CD4-positive, alpha-beta T cell (primary cell): ENCODE results near the gene FAM236A. TPM values are rescaled to one million over a fixed set of nuclear protein-coding genes. Genes with fewer than 3 reads are reported as not detected.
"Not testable (repeated sequence)": the region's sequence is repeated elsewhere in the genome, so short reads cannot be mapped to it uniquely, and the experiment has no call there.

ENCODE experiments used
- ATAC-seq: fragments of 200-7000 bp; cut with Tn5 transposase; one replicate; pipeline ENCODE4 v1.10.0; 2022; ENCODE audit warnings: mild to moderate bottlenecking; ENCODE audit not compliant: poor library complexity
- CTCF ChIA-PET: fragments of 350-600 bp; sonication (Branson Sonifier 250); formaldehyde crosslinking; loops from one replicate; lab custom pipeline; 2021; ENCODE audit warnings: antibody characterized with exemption, inconsistent platforms; lab: Charles Lee
- POLR2A ChIA-PET: fragments of 350-600 bp; sonication (Branson Sonifier 250); formaldehyde crosslinking; loops from one replicate; lab custom pipeline; 2021; ENCODE audit warnings: antibody characterized with exemption, inconsistent platforms; lab: Charles Lee
- DNase-seq, 14 experiments: peaks; one replicate each; pipeline ENCODE4 v3.0.0-alpha.2; 2013 to 2020; ENCODE audit warnings: mixed read lengths in 2 of 14
- H3K27ac ChIP-seq, 2 donors: one replicate each; pipeline versions ENCODE4 v1.5.1 to v1.7.0; 2013; ENCODE audit warnings: low read length in 2 of 2, low read depth in 1 of 2, mild to moderate bottlenecking in 1 of 2
- H3K27me3 ChIP-seq, 2 experiments: 1 replicate in 1 of 2; 2 replicates in 1 of 2; pipeline versions ENCODE4 v1.6.1 to v1.7.0; 2013; ENCODE audit warnings: low read length in 2 of 2, control low read depth in 1 of 2, mild to moderate bottlenecking in 1 of 2, moderate library complexity in 1 of 2; ENCODE audit not compliant: insufficient read depth in 2 of 2, control insufficient read depth in 1 of 2
- H3K36me3 ChIP-seq: one replicate; pipeline ENCODE4 v1.6.1; 2013; ENCODE audit warnings: low read length, control low read depth; ENCODE audit not compliant: insufficient read depth
- H3K4me1 ChIP-seq: one replicate; pipeline ENCODE4 v1.6.1; 2013; ENCODE audit warnings: low read length, control low read depth; ENCODE audit not compliant: insufficient read depth
- H3K4me3 ChIP-seq: one replicate; pipeline ENCODE4 v1.5.1; 2013; ENCODE audit warnings: mild to moderate bottlenecking, low read length, moderate library complexity
- H3K9me3 ChIP-seq, 2 experiments: 1 replicate in 1 of 2; 2 replicates in 1 of 2; pipeline versions ENCODE4 v1.6.1 to v1.7.0; 2013; ENCODE audit warnings: low read length in 2 of 2, mild to moderate bottlenecking in 2 of 2, control low read depth in 1 of 2, moderate library complexity in 1 of 2; ENCODE audit not compliant: control insufficient read depth in 1 of 2, insufficient read depth in 1 of 2
- H3K27ac Mint-ChIP-seq: one replicate; pipeline ENCODE4 v1.8.0; 2020; ENCODE audit warnings: mixed read lengths
- H3K27me3 Mint-ChIP-seq: one replicate; pipeline ENCODE4 v1.8.0; 2021; ENCODE audit warnings: mixed read lengths
- H3K36me3 Mint-ChIP-seq: one replicate; pipeline ENCODE4 v1.8.0; 2021; ENCODE audit warnings: low read depth, mixed read lengths
- H3K4me1 Mint-ChIP-seq: one replicate; pipeline ENCODE4 v1.8.0; 2021; ENCODE audit warnings: low read depth, mixed read lengths
- H3K4me3 Mint-ChIP-seq: one replicate; pipeline ENCODE4 v1.8.0; 2020; ENCODE audit warnings: mild to moderate bottlenecking, mixed read lengths
- H3K9me3 Mint-ChIP-seq: one replicate; pipeline ENCODE4 v1.8.0; 2020; ENCODE audit warnings: mixed read lengths
- intact Hi-C, 2 experiments: fragments of 100-400 bp; cut with DNase I in 1 of 2; cut with micrococcal nuclease in 1 of 2; formaldehyde crosslinking; loops; one replicate each; pipeline versions ENCODE4 v1.15.1 to v1.9.0; 2023 to 2025; cut with DNase I, micrococcal nuclease
- polyA plus RNA-seq, 2 donors: library from polyadenylated mRNA; unstranded; fragments of 120-200 nt; gene quantifications; one replicate each; pipeline ENCODE4 v1.2.1, GENCODE V29; 2013
- total RNA-seq, 174 experiments: library from RNA in 2 of 174; stranded (reverse) in 2 of 174; gene quantifications; one replicate each; pipeline ENCODE4 v1.2.3 and lab custom pipeline; 2021 to 2026

Gene FAM236A
- total RNA-seq (not detected), total RNA-seq (lab: John Stamatoyannopoulos, UW) (0 to 0.06 (median 0) reads per million in 172 experiments)
- not detected for polyA plus RNA-seq (2013, experiment 1 of 2)
- not detected for polyA plus RNA-seq (2013, experiment 2 of 2)

- H3K27me3 Mint-ChIP-seq, DNase-seq, H3K4me1 Mint-ChIP-seq, CTCF ChIA-PET, ATAC-seq, intact Hi-C loops, H3K27ac ChIP-seq, H3K36me3 ChIP-seq, H3K27me3 ChIP-seq, POLR2A ChIA-PET, H3K9me3 ChIP-seq, H3K27ac Mint-ChIP-seq, H3K4me3 Mint-ChIP-seq, H3K9me3 Mint-ChIP-seq, H3K36me3 Mint-ChIP-seq, H3K4me3 ChIP-seq, H3K4me1 ChIP-seq: not testable (repeated sequence)
Measured at GRCh38 chrX:72937906-72938305, at the start of gene FAM236A. TSS of gene FAM236A (plus strand) at chrX:72938206. CDS start at chrX:72938263, 57 bp downstream.

DNA sequence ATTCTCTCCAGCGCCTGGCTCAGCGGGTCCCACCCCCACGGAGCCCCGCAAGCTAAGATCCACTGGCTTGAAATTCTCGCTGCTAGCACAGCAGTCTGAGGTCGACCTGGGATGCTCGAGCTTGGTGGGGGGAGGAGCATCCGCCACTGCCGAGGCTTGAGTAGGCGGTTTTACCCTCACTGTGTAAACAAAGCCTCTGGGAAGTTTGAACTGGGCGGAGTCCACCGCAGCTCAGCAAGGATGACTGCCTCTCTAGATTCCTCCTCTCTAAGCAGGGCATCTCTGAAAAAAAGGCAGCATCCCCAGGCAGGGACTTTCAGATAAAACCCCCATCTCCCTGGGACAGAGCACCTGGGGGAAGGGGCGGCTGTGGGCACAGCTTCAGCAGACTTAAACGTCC, 48.3 kb upstream of the FAM236A start:
- H3K36me3 ChIP-seq, H3K4me3 ChIP-seq, DNase-seq, CTCF ChIA-PET, H3K36me3 Mint-ChIP-seq, intact Hi-C loops, H3K4me1 Mint-ChIP-seq, H3K4me1 ChIP-seq, H3K9me3 ChIP-seq, H3K27ac ChIP-seq, H3K27me3 ChIP-seq, POLR2A ChIA-PET, H3K27me3 Mint-ChIP-seq, ATAC-seq, H3K4me3 Mint-ChIP-seq, H3K27ac Mint-ChIP-seq, H3K9me3 Mint-ChIP-seq: not testable (repeated sequence)

DNA sequence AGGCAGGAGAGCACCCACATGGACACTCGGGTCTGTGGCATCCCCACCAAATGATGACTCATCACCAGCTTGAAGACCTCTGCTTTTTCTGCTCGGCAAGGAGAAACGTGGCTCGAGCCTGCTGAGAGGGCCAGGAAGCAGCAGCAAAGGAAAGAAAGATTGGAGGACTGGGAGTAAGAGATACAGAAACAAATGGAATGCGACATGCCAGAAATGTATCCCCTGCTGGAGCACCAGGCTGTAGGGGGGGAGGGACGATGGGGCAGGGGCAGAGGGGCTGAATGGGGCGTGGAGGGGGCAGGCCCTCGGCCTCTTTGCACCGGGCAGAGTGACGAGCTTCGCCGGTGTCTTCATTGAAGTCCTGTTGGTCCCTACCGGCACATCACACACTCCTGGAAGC, 25.7 kb upstream of the FAM236A start, which contains the start of gene FAM236C:
Gene FAM236C (plus strand): TSS at position 301 of the 400 bp plus-strand sequence. CDS start 100 bp downstream, outside the sequence.
- H3K9me3 ChIP-seq, H3K4me3 ChIP-seq, ATAC-seq, H3K9me3 Mint-ChIP-seq, intact Hi-C loops, H3K27ac Mint-ChIP-seq, CTCF ChIA-PET, DNase-seq, H3K27me3 ChIP-seq, H3K27ac ChIP-seq, POLR2A ChIA-PET, H3K4me1 Mint-ChIP-seq, H3K36me3 ChIP-seq, H3K36me3 Mint-ChIP-seq, H3K4me3 Mint-ChIP-seq, H3K27me3 Mint-ChIP-seq, H3K4me1 ChIP-seq: not testable (repeated sequence)

DNA sequence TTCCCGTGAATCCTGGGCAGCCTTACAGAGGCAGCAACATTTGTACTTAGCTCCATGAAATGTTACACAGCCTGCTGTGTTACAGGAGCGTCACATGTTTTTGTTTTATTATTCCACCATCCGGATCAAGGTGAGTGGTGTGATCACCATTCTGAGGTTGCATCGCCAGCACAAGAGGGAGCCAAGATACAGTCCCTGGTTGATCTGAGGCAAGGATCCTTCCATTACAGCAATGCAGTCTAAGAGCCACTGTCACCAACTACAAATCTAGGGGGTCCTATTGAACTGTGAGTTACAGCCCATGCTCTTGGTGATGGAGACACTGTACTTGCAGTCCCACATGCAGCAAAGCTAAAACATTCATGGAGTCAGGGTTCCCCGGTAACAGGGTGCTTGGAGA, 21.9 kb upstream of the FAM236A start:
- intact Hi-C loops, H3K4me1 ChIP-seq, H3K4me1 Mint-ChIP-seq, H3K27me3 Mint-ChIP-seq, H3K27me3 ChIP-seq, H3K36me3 ChIP-seq, H3K4me3 ChIP-seq, H3K9me3 ChIP-seq, H3K4me3 Mint-ChIP-seq, DNase-seq, H3K27ac ChIP-seq, H3K36me3 Mint-ChIP-seq, ATAC-seq, POLR2A ChIA-PET, H3K27ac Mint-ChIP-seq, H3K9me3 Mint-ChIP-seq, CTCF ChIA-PET: not testable (repeated sequence)

DNA sequence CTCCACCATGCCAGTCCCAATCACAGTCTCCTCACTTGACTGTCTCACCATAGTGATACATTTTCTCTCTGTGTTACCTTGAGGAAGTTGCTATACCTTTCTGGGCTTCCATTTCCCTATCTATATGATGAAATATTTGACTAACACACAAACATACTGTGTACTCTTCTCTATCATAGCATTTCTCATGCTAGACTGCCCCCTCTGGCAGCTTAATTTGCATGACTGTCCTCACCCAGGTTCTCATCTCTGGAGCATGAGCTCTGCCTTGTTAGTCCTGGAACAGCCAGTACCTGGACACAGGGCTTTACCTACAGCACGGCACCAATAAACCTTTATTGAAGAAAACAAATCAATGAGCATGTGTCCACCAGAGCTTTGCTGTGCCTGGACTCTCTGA, 5.7 kb upstream of the FAM236A start:
- intact Hi-C loops, ATAC-seq, H3K9me3 Mint-ChIP-seq: not testable (repeated sequence)

DNA sequence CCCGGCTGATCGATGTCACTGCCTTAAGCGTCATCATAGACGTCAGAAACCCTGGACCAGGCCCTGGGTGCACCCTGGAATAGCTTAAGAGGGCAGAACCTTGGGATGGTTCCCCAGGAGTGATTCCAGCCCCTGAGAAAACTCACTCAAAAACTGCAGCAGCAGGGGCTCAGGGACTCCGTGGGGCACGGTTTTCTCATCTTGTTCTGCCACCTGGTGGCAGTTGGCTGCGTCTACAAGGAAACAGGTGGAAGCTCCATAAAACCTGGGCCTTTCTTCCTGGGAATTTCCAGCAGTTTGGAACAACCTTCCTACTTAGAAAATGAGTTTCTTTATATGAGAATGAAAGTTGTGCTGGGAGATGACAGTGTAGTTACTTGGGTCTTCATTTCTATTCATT, 1.6 kb upstream of the FAM236A start:
- H3K4me3 Mint-ChIP-seq, ATAC-seq, CTCF ChIA-PET, H3K9me3 ChIP-seq, H3K36me3 ChIP-seq, H3K4me1 ChIP-seq, H3K27me3 ChIP-seq, H3K27ac ChIP-seq, H3K27me3 Mint-ChIP-seq, H3K27ac Mint-ChIP-seq, DNase-seq, H3K36me3 Mint-ChIP-seq, H3K9me3 Mint-ChIP-seq, intact Hi-C loops, POLR2A ChIA-PET, H3K4me1 Mint-ChIP-seq, H3K4me3 ChIP-seq: not testable (repeated sequence)

More for the DNA sequence above, 5.7 kb upstream of the FAM236A start:
- H3K27ac Mint-ChIP-seq, H3K27me3 ChIP-seq, H3K36me3 ChIP-seq, POLR2A ChIA-PET, H3K27me3 Mint-ChIP-seq, H3K9me3 ChIP-seq, H3K4me3 ChIP-seq, H3K4me3 Mint-ChIP-seq, H3K4me1 Mint-ChIP-seq, H3K27ac ChIP-seq, DNase-seq, H3K4me1 ChIP-seq, H3K36me3 Mint-ChIP-seq, CTCF ChIA-PET: not testable (repeated sequence)

DNA sequence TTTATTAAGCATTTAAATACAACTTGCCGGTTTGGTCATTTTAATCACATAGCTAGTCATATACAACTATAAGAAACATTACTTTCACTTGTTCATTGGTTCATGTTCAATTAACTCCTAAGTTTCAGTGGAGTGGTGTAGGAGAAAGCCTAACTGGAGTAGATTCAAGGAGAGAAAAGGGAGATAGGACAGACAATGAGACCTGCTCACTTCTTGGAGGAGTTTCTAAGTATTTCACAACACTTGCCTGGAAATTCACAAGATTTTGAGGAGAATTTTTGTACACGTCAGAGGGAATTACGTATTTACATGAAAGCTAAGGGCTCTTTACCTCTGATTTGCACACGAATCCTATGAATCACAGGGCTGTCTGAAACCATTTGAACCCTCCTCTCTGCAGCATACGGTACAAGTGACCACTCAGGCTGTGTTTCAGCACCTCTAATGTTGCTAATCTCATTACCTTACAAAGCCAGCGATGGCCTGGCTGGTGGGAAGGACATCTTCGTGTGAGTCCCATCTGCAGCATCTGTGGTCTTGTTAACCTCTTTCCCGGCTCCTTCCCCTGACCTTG, 1.0 kb upstream of the FAM236A start:
- H3K4me1 Mint-ChIP-seq, H3K27ac Mint-ChIP-seq, H3K4me1 ChIP-seq, H3K9me3 Mint-ChIP-seq, CTCF ChIA-PET, H3K9me3 ChIP-seq, H3K36me3 ChIP-seq, ATAC-seq, H3K4me3 ChIP-seq, H3K27ac ChIP-seq, DNase-seq, H3K36me3 Mint-ChIP-seq, POLR2A ChIA-PET, H3K27me3 Mint-ChIP-seq, intact Hi-C loops, H3K27me3 ChIP-seq, H3K4me3 Mint-ChIP-seq: not testable (repeated sequence)
